Measurements from ENCODE around the gene RIC8B. TPM values are rescaled to one million over a fixed set of nuclear protein-coding genes. Genes with fewer than 3 reads are reported as not detected.

RIC8B gene
- total RNA-seq, 2 donors from 2014 or later = 13.9 to 14.6 TPM

- TF ChIP-seq, protein P1, sequence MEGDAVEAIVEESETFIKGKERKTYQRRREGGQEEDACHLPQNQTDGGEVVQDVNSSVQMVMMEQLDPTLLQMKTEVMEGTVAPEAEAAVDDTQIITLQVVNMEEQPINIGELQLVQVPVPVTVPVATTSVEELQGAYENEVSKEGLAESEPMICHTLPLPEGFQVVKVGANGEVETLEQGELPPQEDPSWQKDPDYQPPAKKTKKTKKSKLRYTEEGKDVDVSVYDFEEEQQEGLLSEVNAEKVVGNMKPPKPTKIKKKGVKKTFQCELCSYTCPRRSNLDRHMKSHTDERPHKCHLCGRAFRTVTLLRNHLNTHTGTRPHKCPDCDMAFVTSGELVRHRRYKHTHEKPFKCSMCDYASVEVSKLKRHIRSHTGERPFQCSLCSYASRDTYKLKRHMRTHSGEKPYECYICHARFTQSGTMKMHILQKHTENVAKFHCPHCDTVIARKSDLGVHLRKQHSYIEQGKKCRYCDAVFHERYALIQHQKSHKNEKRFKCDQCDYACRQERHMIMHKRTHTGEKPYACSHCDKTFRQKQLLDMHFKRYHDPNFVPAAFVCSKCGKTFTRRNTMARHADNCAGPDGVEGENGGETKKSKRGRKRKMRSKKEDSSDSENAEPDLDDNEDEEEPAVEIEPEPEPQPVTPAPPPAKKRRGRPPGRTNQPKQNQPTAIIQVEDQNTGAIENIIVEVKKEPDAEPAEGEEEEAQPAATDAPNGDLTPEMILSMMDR (IDR thresholded peaks at IDR 0.05) = no peak
- DNase-seq = no peak
- Histone ChIP-seq H3K36me3 (no peaks in the 10 kb centered on the region), H3K9me3 (no peaks in the 10 kb centered on the region), H3K27ac (no peak overlapping the region), H3K4me1 (no peaks in the 10 kb centered on the region), H3K27me3 (no peaks in the 10 kb centered on the region), H3K4me3 (no peak overlapping the region), H3K9ac (ENCODE audit: low read depth in 2 of 2, low read length in 2 of 2) (no peak overlapping the region)
- intact Hi-C loops (cut with DNase I) = no loop called here
These were observed 88.7 kb downstream of the RIC8B start for GRCh38 chr12:106863189-106863588.

DNA sequence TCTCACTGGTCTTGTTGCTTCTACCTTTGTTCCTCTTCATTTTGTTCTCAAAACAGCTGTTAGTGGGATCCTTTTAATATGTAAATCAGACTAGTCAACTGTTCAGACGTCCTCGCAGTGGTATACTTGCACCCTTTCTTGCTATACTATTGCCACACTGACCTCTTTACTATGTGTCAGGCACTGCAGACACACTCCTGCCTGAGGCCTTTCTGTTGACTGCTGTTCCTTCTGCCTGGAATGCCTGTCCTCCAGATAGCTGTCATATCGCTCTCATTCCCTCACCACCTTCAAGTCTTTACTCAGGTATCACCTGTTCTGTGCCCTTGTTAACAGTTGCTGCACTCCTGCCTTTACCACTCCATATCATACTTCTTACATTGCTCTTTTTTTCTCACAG, 91.2 kb downstream of the RIC8B start:
- Histone ChIP-seq H3K36me3 (no peaks in the 10 kb centered on the region), H3K9ac (ENCODE audit: low read depth in 2 of 2, low read length in 2 of 2) (no peak overlapping the region), H3K4me1 (no peaks in the 10 kb centered on the region), H3K27me3 (no peaks in the 10 kb centered on the region), H3K4me3 (no peak overlapping the region), H3K9me3 (no peaks in the 10 kb centered on the region), H3K27ac (no peak overlapping the region)
- TF ChIP-seq, protein P1 (IDR thresholded peaks at IDR 0.05) = no peak
- intact Hi-C loops (cut with DNase I) = no loop called here
- no peak for DNase-seq

GRCh38 chr12:106866426-106867080, 92.1 kb downstream of the RIC8B start:
- Histone ChIP-seq H3K27me3 (no peaks in the 10 kb centered on the region), H3K4me3 (no peak overlapping the region), H3K27ac (no peak overlapping the region), H3K4me1 (no peaks in the 10 kb centered on the region), H3K9ac (ENCODE audit: low read depth in 2 of 2, low read length in 2 of 2) (no peak overlapping the region), H3K9me3 (no peaks in the 10 kb centered on the region), H3K36me3 (no peaks in the 10 kb centered on the region)
- no peak for DNase-seq
- TF ChIP-seq, protein P1 (IDR thresholded peaks at IDR 0.05) = no peak
- intact Hi-C loops (cut with DNase I) = no loop called here

- intact Hi-C loops (cut with DNase I) = no loop called here
- H3K27me3 ChIP-seq = no peaks in the 10 kb centered on the region
- H3K27ac ChIP-seq = no peak overlapping the region
- TF ChIP-seq, protein P1 (IDR thresholded peaks at IDR 0.05) = no peak
- no peaks in the 10 kb centered on the region for H3K4me1 ChIP-seq
- no peaks in the 10 kb centered on the region for H3K36me3 ChIP-seq
- H3K9me3 ChIP-seq = no peaks in the 10 kb centered on the region
- H3K9ac ChIP-seq (ENCODE audit: low read depth in 2 of 2, low read length in 2 of 2) = no peak overlapping the region
- no peak overlapping the region for H3K4me3 ChIP-seq
- no peak for DNase-seq
These were observed 93.2 kb downstream of the RIC8B start for GRCh38 chr12:106867651-106868050.

- TF ChIP-seq, protein P1 (IDR thresholded peaks at IDR 0.05) = no peak
- no peaks in the 10 kb centered on the region for H3K27me3 ChIP-seq
- no peaks in the 10 kb centered on the region for H3K36me3 ChIP-seq
- H3K27ac ChIP-seq = no peak overlapping the region
- intact Hi-C loops (cut with DNase I) = no loop called here
- no peak overlapping the region for H3K9ac ChIP-seq (ENCODE audit: low read depth in 2 of 2, low read length in 2 of 2)
- H3K4me1 ChIP-seq = no peaks in the 10 kb centered on the region
- no peak for DNase-seq
- no peak overlapping the region for H3K4me3 ChIP-seq
- H3K9me3 ChIP-seq = no peaks in the 10 kb centered on the region
These were observed 94.7 kb downstream of the RIC8B start for GRCh38 chr12:106868982-106869700.

Data from colonic mucosa (tissue), 4 donors.